K562 treated with DMSO at 1 percent for 4 hours (cell line): ENCODE measurements around the gene FBXO21. TPM values are rescaled to one million over a fixed set of nuclear protein-coding genes. Genes with fewer than 3 reads are reported as not detected.

Experiments
- total RNA-seq: library from RNA; unstranded; fragments of 300-600 nt; gene quantifications from 2 replicates; pipeline ENCODE4 v1.2.3, GENCODE V29; 2022; ENCODE audit not compliant: insufficient read depth

The FBXO21 gene
- 11.7 and 11.9 TPM in 2 replicates for total RNA-seq

GRCh38 chr12:117190210-117190781 lies at the start of gene FBXO21:
FBXO21 (minus strand) TSS chr12:117190470; CDS start chr12:117190456, 14 bp downstream.

Other genes with a start within 250 kb of the FBXO21 start
- gene TESC, start 91.1 kb downstream of the FBXO21 start, total RNA-seq, result 22.1 and 33.0 TPM in 2 replicates
- not detected in 2 replicates for gene NOS1, start 171.2 kb upstream of the FBXO21 start, total RNA-seq